GM12872 (cell line): ENCODE measurements around the gene DCP1A.

ENCODE experiments used
- CTCF ChIP-seq: IDR thresholded peaks from 3 replicates; pipeline ENCODE4 v1.5.1; 2011; ENCODE audit warnings: low read depth, mild to moderate bottlenecking, low read length, moderate library complexity; ENCODE audit not compliant: insufficient read depth

Gene DCP1A

GRCh38 chr3:53375019-53375418, 27.7 kb upstream of the DCP1A start:
- peak; percentile 90 for TF ChIP-seq CTCF

- TF ChIP-seq CTCF: no peak
Measured at GRCh38 chr3:53361852-53362251, 14.5 kb upstream of the DCP1A start.

GRCh38 chr3:53357458-53357857, 10.1 kb upstream of the DCP1A start:
- no peak for TF ChIP-seq CTCF

GRCh38 chr3:53354945-53355498, 7.7 kb upstream of the DCP1A start:
- TF ChIP-seq CTCF: no peak

GRCh38 chr3:53353202-53353601, 5.9 kb upstream of the DCP1A start:
- TF ChIP-seq CTCF: no peak

- peak; percentile 38 for TF ChIP-seq CTCF
Measured at GRCh38 chr3:53350652-53351051, 3.3 kb upstream of the DCP1A start.

- TF ChIP-seq CTCF: no peak
Measured at GRCh38 chr3:53346922-53347260, 452 bp downstream of the DCP1A start.

- TF ChIP-seq CTCF: no peak
Measured at GRCh38 chr3:53346514-53346913, 829 bp downstream of the DCP1A start.
